GM19035 (cell line): ENCODE data around the gene TTC4.
"Not testable (repeated sequence)": the region's sequence is repeated elsewhere in the genome, so short reads cannot be mapped to it uniquely, and the experiment has no call there.

Source experiments
- ATAC-seq: cut with Tn5 transposase; IDR thresholded peaks from one replicate; pipeline ENCODE4 v1.9.1; 2021; ENCODE audit not compliant: unreplicated experiment

The TTC4 gene

GRCh38 chr1:54745274-54745673, 29.6 kb downstream of the TTC4 start:
- no peak for ATAC-seq

- ATAC-seq, result no peak
Observed at GRCh38 chr1:54745864-54746263, 30.2 kb downstream of the TTC4 start.

GRCh38 chr1:54748094-54748835, 32.6 kb downstream of the TTC4 start:
- no peak for ATAC-seq

GRCh38 chr1:54750596-54750995, 34.9 kb downstream of the TTC4 start:
- ATAC-seq, result no peak

GRCh38 chr1:54751426-54751825, 35.8 kb downstream of the TTC4 start:
- no peak for ATAC-seq

GRCh38 chr1:54754045-54754444, 38.4 kb downstream of the TTC4 start:
- ATAC-seq, result no peak

- ATAC-seq, result no peak
Observed at GRCh38 chr1:54754486-54755285, 39.0 kb downstream of the TTC4 start.

GRCh38 chr1:54757833-54758232, 42.2 kb downstream of the TTC4 start:
- no peak for ATAC-seq

GRCh38 chr1:54758678-54759348, 43.2 kb downstream of the TTC4 start:
- ATAC-seq, result no peak

- no peak for ATAC-seq
Observed at GRCh38 chr1:54763816-54764132, 48.1 kb downstream of the TTC4 start.

- ATAC-seq, result peak; percentile 95
Observed at GRCh38 chr1:54764133-54764921, 48.7 kb downstream of the TTC4 start, which contains the start of gene PARS2. TSS of gene PARS2 (minus strand) at chr1:54764523. CDS start at chr1:54759161, 5,362 bp downstream.

GRCh38 chr1:54764922-54765561, 49.4 kb downstream of the TTC4 start:
- peak; percentile 21 for ATAC-seq

- no peak for ATAC-seq
Observed at GRCh38 chr1:54766726-54767125, 51.1 kb downstream of the TTC4 start.

GRCh38 chr1:54767526-54767925, 51.9 kb downstream of the TTC4 start:
- no peak for ATAC-seq

- ATAC-seq, result no peak
Observed at GRCh38 chr1:54768093-54768492, 52.4 kb downstream of the TTC4 start.

- no peak for ATAC-seq
Observed at GRCh38 chr1:54772951-54773350, 57.3 kb downstream of the TTC4 start.

- no peak for ATAC-seq
Observed at GRCh38 chr1:54774820-54775498, 59.3 kb downstream of the TTC4 start.

- not testable (repeated sequence) for ATAC-seq
Observed at GRCh38 chr1:54775828-54776721, 60.4 kb downstream of the TTC4 start.

GRCh38 chr1:54777011-54777410, 61.4 kb downstream of the TTC4 start:
- ATAC-seq, result no peak
